HG02885 (cell line): ENCODE results near the gene JPT2.
A peak's percentile ranks its signal among the peaks of the same experiment; 100 is the strongest.

ENCODE experiments used
- ATAC-seq: cut with Tn5 transposase; IDR thresholded peaks from one replicate; pipeline ENCODE4 v1.9.1; 2021; ENCODE audit warnings: mild to moderate bottlenecking; ENCODE audit not compliant: unreplicated experiment, poor library complexity

JPT2 gene, protein sequence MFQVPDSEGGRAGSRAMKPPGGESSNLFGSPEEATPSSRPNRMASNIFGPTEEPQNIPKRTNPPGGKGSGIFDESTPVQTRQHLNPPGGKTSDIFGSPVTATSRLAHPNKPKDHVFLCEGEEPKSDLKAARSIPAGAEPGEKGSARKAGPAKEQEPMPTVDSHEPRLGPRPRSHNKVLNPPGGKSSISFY

DNA sequence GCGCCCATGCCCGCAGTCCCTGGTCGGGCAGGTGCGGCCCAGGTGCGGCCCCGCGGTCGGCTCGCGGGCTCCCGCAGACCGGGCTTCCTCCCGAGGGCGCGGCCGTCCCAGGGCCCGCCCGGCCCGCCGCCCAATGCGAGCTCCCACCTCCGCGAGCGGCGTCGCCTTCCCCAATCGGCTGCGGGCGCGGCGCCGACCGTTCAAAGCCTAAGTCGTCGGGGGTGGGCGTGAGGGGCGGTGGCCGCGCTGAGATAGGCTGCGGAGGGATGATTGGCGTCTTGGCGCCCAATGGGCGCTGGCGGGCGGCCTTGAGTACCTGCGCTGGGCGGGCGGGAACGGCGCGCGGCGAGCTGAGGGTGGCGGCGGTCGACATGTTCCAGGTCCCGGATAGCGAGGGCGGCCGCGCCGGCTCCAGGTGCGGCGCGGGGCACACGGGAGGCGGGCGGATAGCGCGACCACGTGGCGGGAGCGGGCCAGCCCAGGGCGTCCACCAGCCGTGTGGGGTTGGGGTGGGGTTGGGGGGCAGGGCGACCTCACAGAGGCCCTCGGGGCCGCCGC is at the start of gene JPT2:
TSS of gene JPT2 (plus strand) at position 338 of the 558 bp plus-strand sequence. CDS start at position 372, 34 bp downstream.
- peak; percentile 95 for ATAC-seq

GRCh38 chr16:1630450-1631213 is 47.4 kb upstream of the JPT2 start:
- ATAC-seq: no peak

DNA sequence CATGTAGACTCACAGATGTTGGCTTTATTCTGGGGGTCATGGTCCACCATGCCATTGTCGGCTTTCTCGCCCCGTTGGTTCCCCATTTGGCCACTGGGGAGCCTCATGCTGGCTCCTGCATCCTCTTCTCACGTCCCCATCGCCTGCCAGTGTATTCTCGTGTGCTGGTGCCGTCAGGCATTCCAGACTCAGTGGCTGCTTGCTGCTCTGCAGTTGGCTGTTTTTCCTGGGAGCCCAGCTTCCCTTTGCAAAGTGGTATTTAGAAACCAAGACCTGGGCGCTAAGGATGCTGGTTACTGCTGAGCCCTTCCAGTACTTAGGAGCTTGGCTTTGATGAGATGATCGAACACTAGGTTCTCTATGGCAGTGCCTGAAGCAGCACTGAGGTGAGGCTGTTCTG is 46.8 kb upstream of the JPT2 start:
- ATAC-seq: no peak

GRCh38 chr16:1631931-1632637 is 46.0 kb upstream of the JPT2 start:
- no peak for ATAC-seq

DNA sequence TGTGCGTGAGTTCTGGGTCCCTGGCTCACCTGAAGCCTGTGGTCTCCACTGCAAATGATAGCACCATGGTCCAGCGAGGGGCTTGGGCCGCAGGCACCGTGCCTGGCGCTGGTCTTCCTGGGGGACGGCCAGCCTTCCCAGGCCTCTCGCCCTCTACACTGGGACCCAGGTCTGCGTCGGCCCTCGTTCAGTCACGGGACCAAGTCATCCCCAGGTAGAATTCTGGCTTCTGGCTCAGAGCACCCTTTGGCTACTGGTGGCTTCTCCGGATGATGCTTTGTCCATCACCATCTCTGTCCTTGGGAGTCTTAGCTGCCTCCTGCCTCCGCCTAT is 45.5 kb upstream of the JPT2 start:
- no peak for ATAC-seq

GRCh38 chr16:1633310-1633709 is 44.8 kb upstream of the JPT2 start:
- ATAC-seq: no peak

- ATAC-seq: no peak
These were observed 43.5 kb upstream of the JPT2 start for GRCh38 chr16:1634541-1634940.

GRCh38 chr16:1635070-1635469 is 43.0 kb upstream of the JPT2 start:
- no peak for ATAC-seq

GRCh38 chr16:1637526-1637925 is 40.6 kb upstream of the JPT2 start:
- no peak for ATAC-seq

- no peak for ATAC-seq
These were observed 39.3 kb upstream of the JPT2 start for GRCh38 chr16:1638757-1639156.

DNA sequence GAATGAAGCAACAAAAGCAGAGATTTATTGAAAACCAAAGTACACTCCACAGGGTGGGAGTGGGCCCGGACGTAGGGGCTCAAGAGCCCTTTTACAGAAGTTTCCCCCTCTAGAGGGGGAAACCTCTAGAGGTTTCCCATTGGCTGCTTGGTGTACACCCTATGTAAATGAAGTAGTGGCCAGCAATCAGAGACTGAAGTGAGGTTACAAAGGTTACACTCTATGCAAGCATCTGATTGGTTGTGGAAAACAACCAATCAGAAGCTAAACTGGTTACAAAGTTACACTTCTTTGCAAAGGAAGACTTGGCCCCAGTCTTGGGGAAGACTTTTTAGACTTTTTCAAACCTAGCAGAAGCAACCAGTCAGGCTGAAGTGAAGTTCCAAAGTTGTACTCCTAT is 38.8 kb upstream of the JPT2 start:
- ATAC-seq: no peak

- ATAC-seq: no peak
These were observed 38.2 kb upstream of the JPT2 start for GRCh38 chr16:1639860-1640259.

DNA sequence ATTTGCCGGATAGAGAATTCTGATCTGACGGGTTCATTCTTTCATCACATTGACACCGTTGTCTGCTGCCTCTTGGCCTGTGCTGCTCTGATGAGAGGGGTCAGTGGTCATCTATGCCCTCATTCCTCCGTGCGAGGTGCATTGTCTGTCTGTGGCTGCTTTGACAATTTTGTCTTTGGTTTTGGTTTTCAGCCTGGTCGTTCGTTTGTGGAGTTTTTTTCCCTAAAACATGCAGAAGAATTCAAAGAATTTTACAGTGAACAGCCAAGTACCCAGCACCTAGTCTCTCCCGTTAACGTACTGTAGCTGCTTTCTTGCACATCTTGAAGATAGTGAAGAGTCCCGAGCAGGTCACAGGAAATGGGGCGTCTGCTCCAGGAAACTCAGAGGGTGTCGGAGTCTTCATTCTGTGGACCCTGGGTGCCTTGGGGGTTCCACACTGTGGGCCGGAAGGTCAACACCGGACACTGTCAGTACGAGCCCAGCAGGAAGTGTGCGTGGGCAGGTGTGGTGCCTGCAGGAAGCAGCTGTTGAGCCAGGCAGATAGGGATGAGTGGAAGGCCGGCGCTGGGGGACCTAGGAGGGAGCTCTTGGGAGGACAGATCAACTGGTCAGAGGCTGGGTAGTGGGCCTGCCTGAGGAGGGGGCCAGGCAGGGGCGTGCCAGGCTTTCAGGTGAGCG is 37.7 kb upstream of the JPT2 start:
- ATAC-seq: no peak

- no peak for ATAC-seq
These were observed 36.8 kb upstream of the JPT2 start for GRCh38 chr16:1641261-1641660.

GRCh38 chr16:1642148-1642547 is 35.9 kb upstream of the JPT2 start:
- ATAC-seq: no peak

- ATAC-seq: no peak
These were observed 35.3 kb upstream of the JPT2 start for GRCh38 chr16:1642753-1643152.

- ATAC-seq: no peak
These were observed 34.6 kb upstream of the JPT2 start for GRCh38 chr16:1643521-1643920.

- no peak for ATAC-seq
These were observed 32.1 kb upstream of the JPT2 start for GRCh38 chr16:1645914-1646525.

GRCh38 chr16:1647856-1648255 is 30.2 kb upstream of the JPT2 start:
- no peak for ATAC-seq

GRCh38 chr16:1650131-1650530 is 27.9 kb upstream of the JPT2 start:
- no peak for ATAC-seq
